WTC11 (cell line): Measurements from ENCODE around the gene RFX4. TPM values are rescaled to one million over a fixed set of nuclear protein-coding genes. Genes with fewer than 3 reads are reported as not detected.

Experiments
- ATAC-seq: fragments of 200-7000 bp; cut with Tn5 transposase; 2 replicates; pipeline ENCODE4 v1.10.0; 2021; ENCODE audit warnings: mild to moderate bottlenecking, moderate library complexity
- CTCF ChIA-PET: fragments of 300-600 bp; sonication (Branson Sonifier 250); formaldehyde crosslinking; loops from one replicate; lab custom pipeline; 2021; ENCODE audit warnings: antibody characterized with exemption; lab: Charles Lee
- POLR2A ChIA-PET: fragments of 350-600 bp; sonication (Branson Sonifier 250); formaldehyde crosslinking; loops from one replicate; lab custom pipeline; 2021; ENCODE audit warnings: antibody characterized with exemption; lab: Charles Lee
- DNase-seq: peaks from one replicate; pipeline ENCODE4 v3.0.0; 2021; ENCODE audit warnings: low spot score
- H3K27ac Mint-ChIP-seq: 2 replicates; pipeline ENCODE4 v1.8.0; 2021; ENCODE audit warnings: mixed read lengths
- H3K27me3 Mint-ChIP-seq: 2 replicates; pipeline ENCODE4 v1.8.0; 2021; ENCODE audit warnings: low read depth, mild to moderate bottlenecking, moderate library complexity, mixed read lengths
- H3K36me3 Mint-ChIP-seq: 2 replicates; pipeline ENCODE4 v1.8.0; 2021; ENCODE audit warnings: mixed read lengths
- H3K4me1 Mint-ChIP-seq: 2 replicates; pipeline ENCODE4 v1.8.0; 2022; ENCODE audit warnings: mixed read lengths
- H3K4me3 Mint-ChIP-seq: 2 replicates; pipeline ENCODE4 v1.8.0; 2021; ENCODE audit warnings: mild to moderate bottlenecking, moderate library complexity, mixed read lengths
- H3K9me3 Mint-ChIP-seq: 2 replicates; pipeline ENCODE4 v1.8.0; 2021; ENCODE audit warnings: mixed read lengths
- E2F4 ChIP-seq: sonication (generic); formaldehyde crosslinking; IDR thresholded peaks from 2 replicates; pipeline ENCODE4 v1.8.1; 2022; ENCODE audit warnings: low read depth, mild to moderate bottlenecking, moderate library complexity, missing genetic modification reagents, borderline replicate concordance
- ERG ChIP-seq: fragments of 250-450 bp; sonication (Bioruptor Pico); IDR thresholded peaks from 2 replicates; pipeline ENCODE4 v1.8.0; 2021; ENCODE audit warnings: mild to moderate bottlenecking
- FOXJ3 ChIP-seq: sonication (generic); formaldehyde crosslinking; IDR thresholded peaks from 2 replicates; pipeline ENCODE4 v1.9.0; 2021; ENCODE audit warnings: missing genetic modification reagents, mild to moderate bottlenecking, borderline replicate concordance
- FOXK1 ChIP-seq: sonication (generic); formaldehyde crosslinking; IDR thresholded peaks from 2 replicates; pipeline ENCODE4 v1.8.0; 2022; ENCODE audit warnings: mild to moderate bottlenecking, moderate library complexity, missing genetic modification reagents
- HMGA2 ChIP-seq: fragments of 250-450 bp; sonication (Bioruptor Pico); IDR thresholded peaks from 2 replicates; pipeline ENCODE4 v1.4.0; 2021; ENCODE audit warnings: mild to moderate bottlenecking, moderate library complexity
- JAZF1 ChIP-seq: fragments of 250-450 bp; sonication (Bioruptor Pico); IDR thresholded peaks from 2 replicates; pipeline ENCODE4 v1.9.0; 2021; ENCODE audit warnings: moderate library complexity, mild to moderate bottlenecking, inconsistent platforms
- MAX ChIP-seq: sonication (generic); formaldehyde crosslinking; IDR thresholded peaks from 2 replicates; pipeline ENCODE4 v1.8.0; 2022; ENCODE audit warnings: mild to moderate bottlenecking, missing genetic modification reagents
- NFYB ChIP-seq: sonication (generic); formaldehyde crosslinking; conservative IDR thresholded peaks from 2 replicates; pipeline ENCODE4 v1.8.0; 2022; ENCODE audit warnings: low read depth, missing genetic modification reagents
- RORB ChIP-seq: fragments of 250-450 bp; sonication (Bioruptor Pico); IDR thresholded peaks from 2 replicates; pipeline ENCODE4 v1.9.0; 2021; ENCODE audit warnings: mild to moderate bottlenecking
- SMAD4 ChIP-seq: sonication (generic); formaldehyde crosslinking; IDR thresholded peaks from 2 replicates; pipeline ENCODE4 v1.8.0; 2022; ENCODE audit warnings: mild to moderate bottlenecking, missing genetic modification reagents
- TEAD4 ChIP-seq: sonication (generic); formaldehyde crosslinking; IDR thresholded peaks from 2 replicates; pipeline ENCODE4 v1.8.0; 2022; ENCODE audit warnings: mild to moderate bottlenecking, missing genetic modification reagents
- ZNF232 ChIP-seq: sonication (generic); formaldehyde crosslinking; IDR thresholded peaks from 2 replicates; pipeline ENCODE4 v1.8.0; 2022; ENCODE audit warnings: mild to moderate bottlenecking, missing genetic modification reagents
- total RNA-seq: library from RNA; stranded (reverse); gene quantifications from 3 replicates; pipeline ENCODE4 v1.2.3, GENCODE V29; 2021
- TF ChIP-seq, protein P1 (sequence below): fragments of 200-600 bp; IDR thresholded peaks from 2 replicates; pipeline ENCODE4 v1.8.0; 2022; ENCODE audit warnings: antibody characterized with exemption
- TF ChIP-seq, protein P2 (sequence below): sonication (generic); formaldehyde crosslinking; IDR thresholded peaks from 2 replicates; pipeline ENCODE4 v1.8.1; 2022; ENCODE audit warnings: missing genetic modification reagents, borderline replicate concordance
- TF ChIP-seq, protein P3 (sequence below): sonication (generic); formaldehyde crosslinking; IDR thresholded peaks from 2 replicates; pipeline ENCODE4 v1.8.1; 2023; ENCODE audit warnings: mild to moderate bottlenecking, moderate library complexity, missing genetic modification reagents
- TF ChIP-seq, protein P4 (sequence below): sonication (generic); formaldehyde crosslinking; IDR thresholded peaks from 2 replicates; pipeline ENCODE4 v1.8.1; 2022; ENCODE audit warnings: mild to moderate bottlenecking, missing genetic modification reagents, moderate library complexity, borderline replicate concordance
- TF ChIP-seq, protein P5 (sequence below): fragments of 250-450 bp; sonication (Bioruptor Pico); IDR thresholded peaks from 2 replicates; pipeline ENCODE4 v1.9.0; 2021; ENCODE audit warnings: mild to moderate bottlenecking
- TF ChIP-seq, protein P6 (sequence below): sonication (generic); formaldehyde crosslinking; conservative IDR thresholded peaks from 2 replicates; pipeline ENCODE4 v1.8.1; 2022; ENCODE audit warnings: mild to moderate bottlenecking, missing genetic modification reagents
- TF ChIP-seq, protein P7 (sequence below): sonication (generic); formaldehyde crosslinking; IDR thresholded peaks from 2 replicates; pipeline ENCODE4 v1.8.0; 2022; ENCODE audit warnings: mild to moderate bottlenecking, missing genetic modification reagents

RFX4 gene
- total RNA-seq, 1 experiment from 2014 or later: 0.26 TPM

- TF ChIP-seq, protein P1, sequence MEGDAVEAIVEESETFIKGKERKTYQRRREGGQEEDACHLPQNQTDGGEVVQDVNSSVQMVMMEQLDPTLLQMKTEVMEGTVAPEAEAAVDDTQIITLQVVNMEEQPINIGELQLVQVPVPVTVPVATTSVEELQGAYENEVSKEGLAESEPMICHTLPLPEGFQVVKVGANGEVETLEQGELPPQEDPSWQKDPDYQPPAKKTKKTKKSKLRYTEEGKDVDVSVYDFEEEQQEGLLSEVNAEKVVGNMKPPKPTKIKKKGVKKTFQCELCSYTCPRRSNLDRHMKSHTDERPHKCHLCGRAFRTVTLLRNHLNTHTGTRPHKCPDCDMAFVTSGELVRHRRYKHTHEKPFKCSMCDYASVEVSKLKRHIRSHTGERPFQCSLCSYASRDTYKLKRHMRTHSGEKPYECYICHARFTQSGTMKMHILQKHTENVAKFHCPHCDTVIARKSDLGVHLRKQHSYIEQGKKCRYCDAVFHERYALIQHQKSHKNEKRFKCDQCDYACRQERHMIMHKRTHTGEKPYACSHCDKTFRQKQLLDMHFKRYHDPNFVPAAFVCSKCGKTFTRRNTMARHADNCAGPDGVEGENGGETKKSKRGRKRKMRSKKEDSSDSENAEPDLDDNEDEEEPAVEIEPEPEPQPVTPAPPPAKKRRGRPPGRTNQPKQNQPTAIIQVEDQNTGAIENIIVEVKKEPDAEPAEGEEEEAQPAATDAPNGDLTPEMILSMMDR: no peak
Measured at GRCh38 chr12:106753526-106753925, 170.7 kb downstream of the RFX4 start (continued).

DNA sequence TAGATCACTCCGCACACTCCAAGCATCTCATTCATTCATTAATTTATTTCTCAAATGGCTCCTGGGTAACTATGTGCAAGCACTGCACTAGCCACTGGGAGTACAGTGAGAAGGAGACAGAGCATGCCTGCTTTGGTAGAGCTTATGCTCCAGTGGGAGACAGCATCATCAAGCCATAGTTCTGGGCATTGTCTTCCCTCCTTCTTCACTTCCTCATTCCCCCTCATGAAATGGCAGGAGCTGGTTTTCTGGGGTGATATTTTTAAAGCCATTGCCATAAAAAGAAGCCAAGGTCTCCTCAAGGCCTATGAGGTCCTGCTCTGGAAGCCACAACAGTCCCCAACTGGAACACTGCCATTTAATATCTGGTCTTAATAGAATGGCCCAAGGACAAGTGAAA lies 171.5 kb downstream of the RFX4 start:
- ChIA-PET POLR2A (no interaction called here), CTCF (no interaction called here)
- no peaks in the 10 kb centered on the region for H3K36me3 Mint-ChIP-seq
- no peak overlapping the region for H3K27ac Mint-ChIP-seq
- no peaks in the 10 kb centered on the region for H3K27me3 Mint-ChIP-seq
- H3K4me1 Mint-ChIP-seq: peaks cover 15% of the 10 kb centered on the region
- TF ChIP-seq JAZF1 (no peak), HMGA2 (CRISPR knock-in tag) (no peak), FOXK1 (CRISPR knock-in tag) (no peak), RORB (no peak), ZNF232 (no peak), SMAD4 (no peak), NFYB (CRISPR knock-in tag) (no peak), TEAD4 (CRISPR knock-in tag) (no peak), FOXJ3 (CRISPR knock-in tag) (no peak), E2F4 (CRISPR knock-in tag) (no peak), ERG (CRISPR knock-in tag) (no peak), MAX (CRISPR knock-in tag) (no peak)
- TF ChIP-seq, protein P2, sequence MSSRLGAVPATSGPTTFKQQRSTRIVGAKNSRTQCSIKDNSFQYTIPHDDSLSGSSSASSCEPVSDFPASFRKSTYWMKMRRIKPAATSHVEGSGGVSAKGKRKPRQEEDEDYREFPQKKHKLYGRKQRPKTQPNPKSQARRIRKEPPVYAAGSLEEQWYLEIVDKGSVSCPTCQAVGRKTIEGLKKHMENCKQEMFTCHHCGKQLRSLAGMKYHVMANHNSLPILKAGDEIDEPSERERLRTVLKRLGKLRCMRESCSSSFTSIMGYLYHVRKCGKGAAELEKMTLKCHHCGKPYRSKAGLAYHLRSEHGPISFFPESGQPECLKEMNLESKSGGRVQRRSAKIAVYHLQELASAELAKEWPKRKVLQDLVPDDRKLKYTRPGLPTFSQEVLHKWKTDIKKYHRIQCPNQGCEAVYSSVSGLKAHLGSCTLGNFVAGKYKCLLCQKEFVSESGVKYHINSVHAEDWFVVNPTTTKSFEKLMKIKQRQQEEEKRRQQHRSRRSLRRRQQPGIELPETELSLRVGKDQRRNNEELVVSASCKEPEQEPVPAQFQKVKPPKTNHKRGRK (CRISPR knock-in tag): no peak
- TF ChIP-seq, protein P3, sequence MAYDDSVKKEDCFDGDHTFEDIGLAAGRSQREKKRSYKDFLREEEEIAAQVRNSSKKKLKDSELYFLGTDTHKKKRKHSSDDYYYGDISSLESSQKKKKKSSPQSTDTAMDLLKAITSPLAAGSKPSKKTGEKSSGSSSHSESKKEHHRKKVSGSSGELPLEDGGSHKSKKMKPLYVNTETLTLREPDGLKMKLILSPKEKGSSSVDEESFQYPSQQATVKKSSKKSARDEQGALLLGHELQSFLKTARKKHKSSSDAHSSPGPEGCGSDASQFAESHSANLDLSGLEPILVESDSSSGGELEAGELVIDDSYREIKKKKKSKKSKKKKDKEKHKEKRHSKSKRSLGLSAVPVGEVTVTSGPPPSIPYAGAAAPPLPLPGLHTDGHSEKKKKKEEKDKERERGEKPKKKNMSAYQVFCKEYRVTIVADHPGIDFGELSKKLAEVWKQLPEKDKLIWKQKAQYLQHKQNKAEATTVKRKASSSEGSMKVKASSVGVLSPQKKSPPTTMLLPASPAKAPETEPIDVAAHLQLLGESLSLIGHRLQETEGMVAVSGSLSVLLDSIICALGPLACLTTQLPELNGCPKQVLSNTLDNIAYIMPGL (CRISPR knock-in tag): no peak
- TF ChIP-seq, protein P4, sequence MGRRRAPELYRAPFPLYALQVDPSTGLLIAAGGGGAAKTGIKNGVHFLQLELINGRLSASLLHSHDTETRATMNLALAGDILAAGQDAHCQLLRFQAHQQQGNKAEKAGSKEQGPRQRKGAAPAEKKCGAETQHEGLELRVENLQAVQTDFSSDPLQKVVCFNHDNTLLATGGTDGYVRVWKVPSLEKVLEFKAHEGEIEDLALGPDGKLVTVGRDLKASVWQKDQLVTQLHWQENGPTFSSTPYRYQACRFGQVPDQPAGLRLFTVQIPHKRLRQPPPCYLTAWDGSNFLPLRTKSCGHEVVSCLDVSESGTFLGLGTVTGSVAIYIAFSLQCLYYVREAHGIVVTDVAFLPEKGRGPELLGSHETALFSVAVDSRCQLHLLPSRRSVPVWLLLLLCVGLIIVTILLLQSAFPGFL (CRISPR knock-in tag): no peak
- TF ChIP-seq, protein P5, sequence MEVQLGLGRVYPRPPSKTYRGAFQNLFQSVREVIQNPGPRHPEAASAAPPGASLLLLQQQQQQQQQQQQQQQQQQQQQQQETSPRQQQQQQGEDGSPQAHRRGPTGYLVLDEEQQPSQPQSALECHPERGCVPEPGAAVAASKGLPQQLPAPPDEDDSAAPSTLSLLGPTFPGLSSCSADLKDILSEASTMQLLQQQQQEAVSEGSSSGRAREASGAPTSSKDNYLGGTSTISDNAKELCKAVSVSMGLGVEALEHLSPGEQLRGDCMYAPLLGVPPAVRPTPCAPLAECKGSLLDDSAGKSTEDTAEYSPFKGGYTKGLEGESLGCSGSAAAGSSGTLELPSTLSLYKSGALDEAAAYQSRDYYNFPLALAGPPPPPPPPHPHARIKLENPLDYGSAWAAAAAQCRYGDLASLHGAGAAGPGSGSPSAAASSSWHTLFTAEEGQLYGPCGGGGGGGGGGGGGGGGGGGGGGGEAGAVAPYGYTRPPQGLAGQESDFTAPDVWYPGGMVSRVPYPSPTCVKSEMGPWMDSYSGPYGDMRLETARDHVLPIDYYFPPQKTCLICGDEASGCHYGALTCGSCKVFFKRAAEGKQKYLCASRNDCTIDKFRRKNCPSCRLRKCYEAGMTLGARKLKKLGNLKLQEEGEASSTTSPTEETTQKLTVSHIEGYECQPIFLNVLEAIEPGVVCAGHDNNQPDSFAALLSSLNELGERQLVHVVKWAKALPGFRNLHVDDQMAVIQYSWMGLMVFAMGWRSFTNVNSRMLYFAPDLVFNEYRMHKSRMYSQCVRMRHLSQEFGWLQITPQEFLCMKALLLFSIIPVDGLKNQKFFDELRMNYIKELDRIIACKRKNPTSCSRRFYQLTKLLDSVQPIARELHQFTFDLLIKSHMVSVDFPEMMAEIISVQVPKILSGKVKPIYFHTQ: no peak
- TF ChIP-seq, protein P6, sequence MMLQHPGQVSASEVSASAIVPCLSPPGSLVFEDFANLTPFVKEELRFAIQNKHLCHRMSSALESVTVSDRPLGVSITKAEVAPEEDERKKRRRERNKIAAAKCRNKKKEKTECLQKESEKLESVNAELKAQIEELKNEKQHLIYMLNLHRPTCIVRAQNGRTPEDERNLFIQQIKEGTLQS: no peak
- TF ChIP-seq, protein P7, sequence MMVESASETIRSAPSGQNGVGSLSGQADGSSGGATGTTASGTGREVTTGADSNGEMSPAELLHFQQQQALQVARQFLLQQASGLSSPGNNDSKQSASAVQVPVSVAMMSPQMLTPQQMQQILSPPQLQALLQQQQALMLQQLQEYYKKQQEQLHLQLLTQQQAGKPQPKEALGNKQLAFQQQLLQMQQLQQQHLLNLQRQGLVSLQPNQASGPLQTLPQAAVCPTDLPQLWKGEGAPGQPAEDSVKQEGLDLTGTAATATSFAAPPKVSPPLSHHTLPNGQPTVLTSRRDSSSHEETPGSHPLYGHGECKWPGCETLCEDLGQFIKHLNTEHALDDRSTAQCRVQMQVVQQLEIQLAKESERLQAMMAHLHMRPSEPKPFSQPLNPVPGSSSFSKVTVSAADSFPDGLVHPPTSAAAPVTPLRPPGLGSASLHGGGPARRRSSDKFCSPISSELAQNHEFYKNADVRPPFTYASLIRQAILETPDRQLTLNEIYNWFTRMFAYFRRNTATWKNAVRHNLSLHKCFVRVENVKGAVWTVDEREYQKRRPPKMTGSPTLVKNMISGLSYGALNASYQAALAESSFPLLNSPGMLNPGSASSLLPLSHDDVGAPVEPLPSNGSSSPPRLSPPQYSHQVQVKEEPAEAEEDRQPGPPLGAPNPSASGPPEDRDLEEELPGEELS (CRISPR knock-in tag): no peak
- no peak overlapping the region for H3K4me3 Mint-ChIP-seq
- H3K9me3 Mint-ChIP-seq: peaks cover 6% of the 10 kb centered on the region
- no peak for DNase-seq
- no peak for ATAC-seq
